ENCODE results near the gene FOXJ3. TPM values are rescaled to one million over a fixed set of nuclear protein-coding genes. Genes with fewer than 3 reads are reported as not detected.

FOXJ3 gene
- total RNA-seq (2014; rRNA removed; shearing (Covaris generic)), result 20.1 and 21.4 TPM in 2 replicates

DNA sequence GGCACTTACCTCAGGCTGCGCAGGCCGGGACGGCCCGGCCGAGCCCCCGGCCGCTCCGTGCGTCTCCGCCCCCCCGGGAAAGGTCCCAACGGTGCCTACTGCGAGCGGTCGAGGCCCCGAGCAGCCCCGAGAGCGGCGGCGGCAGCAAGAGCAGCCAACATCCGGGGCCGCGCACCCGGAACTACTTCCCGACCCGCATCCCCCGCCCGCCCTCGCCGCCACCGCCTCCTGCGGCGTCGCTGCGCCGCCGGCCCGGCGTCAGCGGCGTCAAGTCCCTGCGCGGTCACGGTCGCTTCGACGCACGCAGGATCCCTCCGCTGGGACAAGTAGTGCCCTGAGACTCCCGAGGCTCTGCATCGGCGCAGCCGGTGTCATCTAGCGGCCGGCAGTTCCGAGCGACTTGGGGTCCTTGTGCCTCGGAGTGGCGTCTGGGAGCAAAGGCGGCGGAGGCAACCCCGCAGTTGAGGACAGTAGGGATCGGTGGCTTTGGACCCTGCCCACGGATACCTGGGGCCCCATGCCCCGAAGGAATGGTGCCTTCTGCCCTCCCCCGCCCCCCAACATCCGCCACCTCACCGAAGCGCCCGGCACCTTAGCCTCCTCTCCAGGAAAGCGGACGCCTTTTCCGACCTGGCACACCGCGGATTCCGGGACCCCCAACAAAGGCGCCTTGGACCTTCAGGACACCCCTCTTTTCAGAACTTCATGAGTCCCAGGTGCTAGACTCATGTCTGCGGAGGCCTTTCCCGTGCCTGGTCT is at the start of gene FOXJ3:
Gene FOXJ3, minus strand, starts transcription at position 186 of the 759 bp plus-strand sequence. CDS start 24,142 bp downstream, outside the sequence.
- in situ Hi-C loops (cut with HindIII; ENCODE audit: low sequenced_read_pairs), result no loop called here
- peak; percentile 90 for DNase-seq (ENCODE audit: low spot score)

DNA sequence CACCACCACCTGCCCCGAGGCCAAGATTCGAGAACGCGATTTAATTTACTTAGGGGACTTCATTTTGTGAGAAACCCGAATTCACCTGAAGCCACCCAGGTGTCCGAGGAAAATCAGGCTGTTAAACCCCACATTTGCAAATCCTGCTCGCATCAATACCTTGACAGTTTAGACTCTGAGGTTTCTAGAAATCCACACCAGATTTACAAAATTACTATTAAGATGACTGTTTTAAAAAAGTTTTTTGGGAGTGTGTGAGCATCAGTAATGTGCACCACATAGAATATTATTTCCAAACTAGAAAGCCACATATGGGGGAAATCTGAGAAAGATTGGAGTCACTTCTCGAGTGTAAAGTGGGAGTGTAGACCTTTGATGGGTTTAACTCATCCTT is 46.2 kb upstream of the FOXJ3 start:
- peak; percentile 43 for DNase-seq (ENCODE audit: low spot score)
- in situ Hi-C loops (cut with HindIII; ENCODE audit: low sequenced_read_pairs), result no loop called here

DNA sequence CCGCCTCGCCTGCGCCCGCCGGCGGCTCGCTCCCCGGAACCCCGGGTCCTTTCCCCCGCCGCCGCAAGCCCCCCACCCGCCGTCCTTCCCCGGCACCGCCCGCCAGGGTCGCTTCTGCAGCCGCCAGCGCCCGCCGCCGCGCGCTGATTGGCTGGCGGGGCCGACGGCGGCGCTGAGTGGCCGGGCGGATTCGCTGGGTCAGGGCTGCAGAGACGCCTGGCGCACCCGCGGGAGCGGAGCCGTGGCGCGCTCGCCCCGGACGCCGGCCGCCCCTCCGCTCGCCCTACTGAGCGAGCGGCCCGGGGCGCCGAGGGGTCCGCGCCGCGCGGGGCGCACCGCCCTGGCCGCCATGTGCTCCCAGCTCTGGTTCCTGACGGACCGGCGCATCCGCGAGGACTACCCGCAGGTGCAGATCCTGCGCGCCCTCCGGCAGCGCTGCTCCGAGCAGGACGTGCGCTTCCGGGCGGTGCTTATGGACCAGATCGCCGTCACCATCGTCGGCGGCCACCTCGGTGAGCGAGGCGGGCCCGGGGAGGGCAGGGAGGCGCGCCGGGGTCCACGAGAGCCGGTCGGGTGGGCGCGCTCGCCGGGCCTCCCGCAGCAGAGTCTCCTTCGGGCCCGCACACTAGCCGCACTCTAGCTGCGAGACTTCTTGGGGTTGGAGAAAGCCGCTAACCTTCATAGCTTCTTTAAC is 45.7 kb upstream of the FOXJ3 start, which contains the start of gene RIMKLA:
Gene RIMKLA, plus strand, starts transcription at position 207 of the 694 bp plus-strand sequence. Its CDS starts 143 bp downstream, at position 350.
- peak; percentile 79 for DNase-seq (ENCODE audit: low spot score)
- in situ Hi-C loops (cut with HindIII; ENCODE audit: low sequenced_read_pairs), result no loop called here

DNA sequence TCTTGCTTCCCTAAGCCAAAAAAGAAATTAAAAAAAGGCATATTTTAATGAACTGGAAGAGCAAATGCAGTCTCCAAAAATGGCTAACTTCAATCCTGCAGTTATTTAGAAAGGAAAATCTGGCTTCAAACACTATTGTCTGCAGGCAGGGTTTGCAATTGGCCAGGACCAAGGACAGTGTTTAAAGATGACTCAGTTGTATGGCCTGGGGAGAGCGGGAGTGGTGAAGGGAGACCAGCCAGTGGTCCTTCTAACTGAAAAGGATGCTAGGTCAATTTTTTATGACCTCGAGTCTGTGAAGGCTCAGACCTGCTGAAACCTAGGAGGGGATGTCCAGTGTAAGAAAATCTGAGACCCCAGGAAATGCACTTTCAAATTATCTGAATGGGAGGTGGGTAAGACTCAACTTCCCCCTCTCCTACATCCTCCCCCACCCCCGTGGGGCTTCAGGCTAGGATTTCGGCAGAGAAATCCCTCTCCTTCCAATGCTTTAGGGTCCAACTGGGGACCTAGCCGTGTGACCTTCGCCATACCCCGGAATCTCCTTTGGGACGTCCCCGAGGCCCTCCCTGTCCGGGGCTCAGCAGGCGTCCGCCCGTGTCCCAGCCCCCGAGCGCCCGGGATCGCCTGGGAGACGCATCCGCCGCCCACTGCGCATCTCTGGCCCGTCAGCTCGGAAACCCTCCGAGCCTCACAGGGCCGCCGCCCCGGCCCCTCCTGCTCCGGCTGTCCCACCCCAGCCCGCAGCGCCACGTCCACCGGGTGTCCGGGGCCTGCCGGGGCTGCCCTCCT is 45.0 kb upstream of the FOXJ3 start:
- peak; percentile 52 for DNase-seq (ENCODE audit: low spot score)
- in situ Hi-C loops (cut with HindIII; ENCODE audit: low sequenced_read_pairs), result no loop called here

DNA sequence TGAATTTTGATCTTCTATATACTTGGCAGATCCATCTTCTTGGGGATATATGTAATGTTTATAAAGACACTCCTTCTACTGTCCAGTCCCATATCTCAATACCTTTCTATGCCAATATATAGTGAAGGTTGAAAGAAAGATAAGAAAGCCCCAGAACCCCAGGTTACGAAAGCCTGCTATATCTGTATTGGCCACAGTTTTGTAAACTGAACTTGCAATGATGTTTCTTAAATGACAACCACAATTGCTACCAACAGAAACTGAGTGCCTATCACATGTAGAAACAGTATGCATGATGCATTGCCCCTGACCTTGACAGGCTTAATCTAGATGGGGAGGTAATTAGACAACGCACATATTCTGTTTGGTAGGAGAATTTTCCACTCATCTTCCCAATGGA is 37.8 kb upstream of the FOXJ3 start:
- no peak for DNase-seq (ENCODE audit: low spot score)
- in situ Hi-C loops (cut with HindIII; ENCODE audit: low sequenced_read_pairs), result no loop called here

DNA sequence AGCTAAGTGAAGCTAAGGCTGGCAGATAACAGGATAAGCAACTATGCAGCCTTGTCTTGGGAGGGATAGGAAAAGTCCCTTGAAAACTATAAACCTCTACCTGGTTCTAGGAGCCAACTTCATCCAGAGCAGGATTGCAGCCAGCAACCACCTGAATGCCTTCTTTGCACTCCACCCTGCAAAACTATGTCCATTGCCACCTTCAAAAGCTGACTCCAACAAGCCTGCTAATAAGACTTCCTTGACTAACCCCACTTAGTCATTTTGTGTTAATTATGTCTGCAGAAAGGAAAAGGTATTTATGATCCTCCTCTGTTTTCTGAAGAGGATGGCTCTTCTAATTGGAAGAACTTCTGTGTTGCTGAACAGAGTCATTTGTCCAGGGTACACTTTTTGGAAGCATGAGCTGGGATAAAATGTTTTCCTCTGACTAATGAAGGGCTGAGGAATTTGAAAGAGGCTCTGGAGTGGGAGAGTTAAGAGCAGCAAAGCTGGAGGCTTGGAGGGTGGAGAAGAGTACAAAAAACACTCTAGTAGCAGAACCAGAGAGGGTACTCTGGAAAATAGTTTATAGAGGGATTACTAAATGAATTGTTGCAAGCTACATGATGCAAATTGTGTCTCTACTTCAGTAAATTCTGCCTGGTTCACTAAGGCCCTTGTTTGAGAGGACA is 36.0 kb upstream of the FOXJ3 start:
- DNase-seq (ENCODE audit: low spot score), result no peak
- in situ Hi-C loops (cut with HindIII; ENCODE audit: low sequenced_read_pairs), result no loop called here

DNA sequence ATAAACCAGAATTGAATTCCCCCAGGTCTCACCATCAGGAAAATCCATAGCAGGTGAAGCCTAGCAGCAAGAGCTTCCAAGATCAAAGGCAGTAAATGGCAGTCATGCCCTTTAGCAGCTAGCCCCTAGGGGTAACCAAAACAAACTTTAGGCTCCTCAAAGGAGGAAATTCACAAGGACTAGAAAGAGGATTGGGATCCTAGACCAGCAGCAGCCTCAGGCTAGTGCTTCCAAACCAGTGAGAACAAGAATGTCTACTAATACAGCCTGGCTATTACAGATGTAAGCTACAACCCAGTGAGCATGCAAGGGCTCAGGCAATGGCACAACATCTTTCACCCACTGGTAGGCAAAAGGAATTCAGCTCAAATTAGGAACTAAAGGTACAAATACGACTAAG is 34.4 kb upstream of the FOXJ3 start:
- no peak for DNase-seq (ENCODE audit: low spot score)
- in situ Hi-C loops (cut with HindIII; ENCODE audit: low sequenced_read_pairs), result no loop called here

DNA sequence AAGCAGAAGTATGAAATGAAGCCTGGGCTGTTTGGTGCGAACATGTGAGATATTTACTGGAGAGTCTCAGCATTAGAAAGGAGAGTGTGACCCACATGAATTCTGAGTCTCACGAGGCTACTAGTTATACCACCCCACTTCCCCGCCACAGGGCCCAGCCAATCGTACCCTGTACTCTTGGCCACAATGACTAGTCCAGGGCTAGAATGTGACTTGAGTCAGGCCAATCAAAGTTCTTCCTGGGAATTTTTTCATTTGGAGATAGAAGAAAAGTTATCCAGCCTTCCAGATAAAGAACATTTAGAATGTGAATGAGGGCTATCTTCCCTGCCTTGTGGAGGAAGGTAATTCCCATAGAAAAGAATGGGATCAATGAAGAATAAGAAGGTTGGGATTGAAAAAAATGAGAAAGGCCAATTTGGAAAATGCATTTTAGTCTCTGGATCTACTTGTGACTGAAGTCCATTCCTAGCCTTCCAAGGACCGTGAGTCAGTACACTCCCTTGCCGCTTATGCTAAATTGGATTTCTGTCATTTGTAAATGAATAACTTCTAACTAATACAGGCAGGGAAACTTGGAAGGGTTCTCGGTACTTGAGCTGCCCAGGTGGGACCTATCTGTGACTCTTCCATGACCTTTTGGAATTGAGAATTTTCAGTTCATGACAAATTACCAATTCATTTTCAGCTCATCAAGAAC is 33.2 kb upstream of the FOXJ3 start:
- no peak for DNase-seq (ENCODE audit: low spot score)
- in situ Hi-C loops (cut with HindIII; ENCODE audit: low sequenced_read_pairs), result no loop called here

DNA sequence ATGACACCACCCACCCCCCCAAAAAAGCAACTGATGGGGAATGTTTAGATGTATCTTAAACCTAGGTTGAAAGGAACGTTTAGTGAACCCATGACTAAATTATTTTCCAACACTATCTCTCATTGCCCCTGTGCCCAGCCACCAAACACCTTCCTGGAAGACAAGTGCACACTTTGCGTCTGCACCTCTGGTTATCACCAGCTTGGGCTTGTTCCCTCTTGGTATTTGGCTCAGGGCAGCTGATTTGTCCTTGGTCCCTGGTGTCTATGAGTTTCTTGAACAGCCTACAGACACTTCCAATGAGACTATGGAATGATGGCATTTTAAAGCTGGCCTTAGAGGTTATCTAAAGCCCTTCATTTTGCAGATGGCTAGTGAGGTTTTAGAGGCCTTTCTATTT is 30.1 kb upstream of the FOXJ3 start:
- in situ Hi-C loops (cut with HindIII; ENCODE audit: low sequenced_read_pairs), result no loop called here
- no peak for DNase-seq (ENCODE audit: low spot score)

DNA sequence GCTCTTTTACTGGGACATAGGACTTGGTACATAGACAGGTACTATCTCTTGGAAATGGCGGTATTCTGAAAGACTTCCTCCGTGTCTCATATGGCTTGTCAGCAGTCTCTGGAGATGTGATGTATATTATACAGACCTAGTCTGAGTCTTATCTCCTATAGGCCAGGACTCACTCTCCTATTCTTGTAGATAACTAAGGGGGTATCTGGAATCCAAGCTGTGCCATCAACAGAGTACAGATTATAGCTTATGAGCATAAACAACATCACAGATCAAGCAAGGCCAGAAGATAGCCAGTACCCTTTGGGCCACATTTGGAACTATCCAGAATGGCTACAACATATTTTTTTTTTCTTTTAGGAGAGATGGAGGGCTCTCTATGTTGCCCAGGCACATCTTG is 29.5 kb upstream of the FOXJ3 start:
- DNase-seq (ENCODE audit: low spot score), result no peak
- in situ Hi-C loops (cut with HindIII; ENCODE audit: low sequenced_read_pairs), result no loop called here

DNA sequence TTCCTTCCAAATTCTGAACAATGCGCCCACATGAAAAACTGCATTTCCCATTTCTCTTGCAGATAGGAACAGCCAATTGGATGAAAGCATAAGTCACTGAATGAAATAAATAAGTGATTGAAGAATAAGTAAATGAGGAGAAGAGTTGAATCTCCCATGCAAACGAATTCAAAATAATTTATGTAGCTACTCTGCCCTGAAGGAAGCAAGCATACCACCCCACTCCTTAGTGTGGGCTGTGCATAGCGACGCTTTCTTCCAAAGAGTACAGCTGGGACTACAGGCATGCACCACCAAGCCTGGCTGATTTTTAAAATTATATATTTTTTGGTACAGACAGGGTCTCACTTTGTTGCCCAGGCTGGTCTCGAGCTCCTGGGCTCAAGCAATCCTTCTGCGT is 29.1 kb upstream of the FOXJ3 start:
- in situ Hi-C loops (cut with HindIII; ENCODE audit: low sequenced_read_pairs), result no loop called here
- DNase-seq (ENCODE audit: low spot score), result no peak

DNA sequence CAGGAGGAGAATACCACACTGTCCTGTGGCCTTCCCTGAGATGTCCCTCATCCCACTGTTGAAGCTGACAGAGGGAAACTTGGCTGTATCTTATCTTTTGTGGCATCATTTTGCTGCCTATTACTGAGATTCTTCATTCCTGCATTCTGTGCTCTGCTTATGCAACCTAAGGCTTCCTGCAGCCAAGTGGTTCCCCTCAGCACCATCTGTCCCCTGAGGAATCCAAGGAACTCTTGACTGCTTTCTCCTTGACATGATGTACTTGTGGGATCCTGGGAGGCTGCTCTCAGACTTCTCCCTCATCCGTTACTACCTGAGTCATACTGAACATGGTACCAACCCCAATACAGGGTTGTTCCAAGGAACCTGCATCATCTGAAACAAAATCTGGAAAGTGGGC is 24.4 kb upstream of the FOXJ3 start:
- in situ Hi-C loops (cut with HindIII; ENCODE audit: low sequenced_read_pairs), result no loop called here
- no peak for DNase-seq (ENCODE audit: low spot score)

DNA sequence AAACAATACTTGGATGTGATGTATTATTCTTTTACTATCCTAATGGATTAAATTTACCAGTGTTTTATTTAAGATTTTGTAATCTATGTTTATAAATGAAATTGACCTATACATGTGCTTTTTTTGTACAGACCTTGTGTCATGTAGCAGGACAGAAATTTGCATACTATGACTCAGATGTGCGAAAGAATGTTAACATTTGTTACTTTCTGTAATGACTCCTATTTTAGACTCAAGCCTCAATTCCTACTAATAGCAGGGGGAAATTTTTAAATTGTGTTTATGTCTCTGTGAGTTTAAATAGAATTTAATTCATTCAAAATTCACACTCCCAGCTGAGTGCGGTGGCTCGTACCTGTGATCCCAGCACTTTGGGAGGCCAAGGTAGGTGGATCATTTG is 23.8 kb upstream of the FOXJ3 start:
- in situ Hi-C loops (cut with HindIII; ENCODE audit: low sequenced_read_pairs), result no loop called here
- no peak for DNase-seq (ENCODE audit: low spot score)

DNA sequence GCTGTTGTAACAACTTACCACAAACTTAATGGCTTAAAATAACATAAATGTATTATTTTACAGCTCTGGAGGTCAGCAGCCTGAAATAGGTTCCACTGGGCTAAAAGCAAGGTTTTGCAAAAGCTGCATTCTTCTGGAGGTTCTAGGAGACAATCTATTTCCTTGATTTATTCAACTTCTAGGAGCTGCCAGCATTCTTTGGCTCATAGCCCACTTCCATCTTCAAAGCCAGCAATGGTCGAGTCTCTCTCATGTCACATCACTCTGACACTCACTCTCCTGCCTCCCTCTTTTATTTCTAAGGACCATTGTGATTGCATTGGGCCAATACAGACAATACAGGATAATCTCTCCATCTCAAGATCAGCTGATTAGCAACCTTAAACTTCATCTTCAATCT is 15.1 kb upstream of the FOXJ3 start:
- in situ Hi-C loops (cut with HindIII; ENCODE audit: low sequenced_read_pairs), result no loop called here
- no peak for DNase-seq (ENCODE audit: low spot score)

DNA sequence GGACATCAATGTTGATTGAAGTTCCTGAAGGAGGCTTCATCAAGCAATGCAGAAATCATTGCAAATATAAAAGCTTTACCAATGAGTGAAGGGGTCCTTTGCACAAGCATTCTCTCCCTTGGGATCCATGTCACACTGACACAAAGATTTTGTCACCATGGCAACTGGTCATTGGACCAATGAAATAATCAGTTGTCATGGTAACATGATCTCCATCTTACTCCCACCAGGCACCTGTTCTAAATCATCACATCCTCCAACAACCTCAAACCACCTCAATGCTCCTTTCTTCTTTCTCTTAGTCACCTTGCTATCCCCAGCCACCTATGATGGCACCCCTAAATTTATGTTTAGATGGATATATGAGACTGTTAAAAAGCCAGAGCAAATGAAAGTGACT is 13.5 kb upstream of the FOXJ3 start:
- in situ Hi-C loops (cut with HindIII; ENCODE audit: low sequenced_read_pairs), result no loop called here
- no peak for DNase-seq (ENCODE audit: low spot score)

DNA sequence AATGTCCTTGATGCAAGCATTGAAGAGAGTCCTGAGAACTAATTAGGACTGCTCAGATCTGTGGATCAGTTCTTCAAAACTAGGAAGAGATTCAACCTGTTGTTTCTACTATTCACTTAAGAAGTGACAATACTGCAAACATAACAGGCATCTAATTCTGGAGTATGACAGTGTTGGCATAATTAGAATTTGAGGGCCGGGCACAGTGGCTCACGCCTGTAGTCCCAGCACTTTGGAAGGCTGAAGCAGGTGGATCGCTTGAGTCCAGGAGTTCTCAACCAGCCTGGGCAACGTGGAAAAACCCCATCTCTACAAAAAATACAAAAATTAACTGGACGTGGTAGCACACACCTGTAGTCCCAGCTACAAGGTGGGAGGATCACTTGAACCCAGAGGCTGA is 8.0 kb upstream of the FOXJ3 start:
- no peak for DNase-seq (ENCODE audit: low spot score)
- in situ Hi-C loops (cut with HindIII; ENCODE audit: low sequenced_read_pairs), result no loop called here

DNA sequence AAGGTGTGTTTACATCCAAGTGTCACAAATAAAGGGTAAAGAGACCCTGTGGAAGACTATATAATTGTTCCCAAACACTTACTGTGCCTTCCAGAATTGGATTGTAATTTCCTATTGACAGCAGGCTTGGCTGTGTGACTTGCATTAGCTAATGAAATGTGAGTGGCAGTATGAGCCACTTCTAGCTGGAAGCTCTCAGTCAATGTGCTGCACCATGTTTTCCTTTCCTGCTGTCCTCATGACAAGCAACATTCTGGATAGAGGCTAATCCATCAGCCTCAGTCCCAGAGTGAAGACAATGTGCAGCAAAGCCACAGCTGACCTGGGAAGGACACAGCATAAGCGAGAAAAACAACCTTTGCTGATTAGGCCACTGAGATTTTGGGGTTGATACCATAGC is 5.9 kb upstream of the FOXJ3 start:
- no peak for DNase-seq (ENCODE audit: low spot score)
- in situ Hi-C loops (cut with HindIII; ENCODE audit: low sequenced_read_pairs), result no loop called here

DNA sequence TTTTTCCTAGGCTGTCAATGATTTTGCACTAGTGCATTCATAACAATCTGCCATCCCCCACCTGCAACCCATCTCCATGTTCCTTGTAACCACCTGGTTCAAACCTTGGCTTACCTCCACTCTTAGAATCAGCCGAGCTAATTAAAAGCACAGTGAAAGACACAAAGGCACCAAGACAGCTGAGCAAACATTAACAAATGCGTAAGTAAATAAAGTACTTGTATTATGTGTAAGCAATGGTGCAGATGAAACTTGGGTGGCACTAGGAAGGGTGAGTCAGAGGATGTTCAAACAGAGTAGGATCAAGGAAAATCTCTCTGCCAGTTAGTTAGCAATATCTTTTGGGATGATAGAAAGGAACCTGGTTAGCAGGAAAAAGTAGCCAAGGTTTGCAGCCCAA is 5.1 kb upstream of the FOXJ3 start:
- in situ Hi-C loops (cut with HindIII; ENCODE audit: low sequenced_read_pairs), result no loop called here
- no peak for DNase-seq (ENCODE audit: low spot score)

DNA sequence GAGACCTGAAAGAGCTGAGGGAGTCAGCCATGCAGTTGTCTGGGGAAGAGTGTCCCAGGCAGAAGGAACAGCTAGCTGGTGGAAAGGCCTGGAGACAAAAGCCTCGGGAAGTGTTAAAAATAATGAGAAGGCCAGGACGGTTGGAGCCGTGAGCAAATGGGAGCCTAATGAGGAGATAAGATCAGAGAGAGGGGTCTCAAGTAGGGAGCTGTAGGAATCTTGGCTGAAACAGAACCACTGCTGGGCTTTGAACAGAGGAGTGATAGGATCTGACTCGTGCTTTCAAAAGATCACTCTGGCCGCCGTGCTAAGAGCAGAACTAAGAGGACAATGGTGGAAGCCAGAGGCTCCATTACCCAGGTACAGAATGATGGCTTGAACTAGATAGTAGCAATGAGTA is 1.9 kb upstream of the FOXJ3 start:
- in situ Hi-C loops (cut with HindIII; ENCODE audit: low sequenced_read_pairs), result no loop called here

More for the DNA sequence above, 1.9 kb upstream of the FOXJ3 start:
- DNase-seq (ENCODE audit: low spot score), result no peak
